NCI-H510A treated with DMSO at 0.1 percent for 48 hours (cell line): ENCODE results near the gene CLUH.
A peak's percentile ranks its signal among the peaks of the same experiment; 100 is the strongest.

ENCODE experiments used
- DNase-seq: peaks from one replicate; lab custom pipeline; 2025; lab: John Stamatoyannopoulos, UW

CLUH gene

DNA sequence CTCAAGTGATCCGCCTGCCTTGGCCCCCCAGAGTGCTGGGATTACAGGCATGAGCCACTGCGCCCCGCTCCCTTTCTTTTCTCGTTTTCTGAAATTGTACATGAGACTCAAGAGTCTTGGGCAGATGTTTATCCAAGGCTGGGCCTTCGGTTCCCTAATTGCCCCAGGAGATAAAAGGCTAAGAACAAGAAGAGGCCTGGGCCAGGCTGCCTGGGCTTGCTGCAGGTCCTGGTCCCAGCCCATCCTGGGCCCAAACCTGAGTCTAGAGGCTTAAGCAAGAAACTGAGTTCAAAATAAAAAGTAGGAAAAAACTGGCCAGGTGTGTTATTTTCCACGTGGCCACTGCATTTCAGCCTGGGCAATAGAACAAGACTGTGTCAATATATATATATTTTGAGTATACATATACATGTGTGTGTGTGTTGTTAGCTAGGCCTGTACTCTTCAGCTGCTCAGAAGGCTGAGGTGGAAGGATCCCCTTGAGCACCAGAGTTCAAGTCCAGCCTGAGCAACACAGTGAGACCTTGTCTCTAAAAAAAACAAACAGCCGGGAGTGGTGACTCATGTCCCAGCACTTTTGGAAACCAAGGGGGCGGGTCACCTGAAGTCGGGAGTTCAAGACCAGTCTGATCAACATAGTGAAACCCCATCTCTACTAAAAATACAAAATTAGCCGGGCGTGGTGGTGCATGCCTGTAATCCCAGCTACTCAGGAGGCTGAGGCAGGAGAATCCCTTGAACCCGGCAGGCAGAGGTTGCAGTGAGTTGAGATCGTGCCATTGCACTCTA lies 6.8 kb upstream of the CLUH start:
- no peak for DNase-seq

DNA sequence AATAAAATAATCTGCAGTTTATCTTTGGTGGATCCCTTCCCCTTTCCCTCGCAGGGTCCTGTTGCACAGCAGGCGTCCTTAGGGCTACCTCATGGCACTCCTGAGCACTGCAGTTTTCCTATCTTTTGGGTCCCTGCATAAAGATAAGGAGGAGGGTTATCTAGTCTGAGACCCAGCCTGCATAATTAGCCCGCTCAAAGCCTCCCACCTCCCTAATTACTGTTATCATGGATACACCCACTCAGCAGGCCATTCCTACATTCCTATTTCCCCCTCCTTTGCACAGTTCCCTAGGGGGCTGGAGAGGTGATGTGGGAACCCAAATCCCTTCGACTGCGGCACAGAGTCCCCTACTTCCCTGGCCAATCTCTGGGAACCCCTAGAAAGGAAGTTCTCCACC lies 5.1 kb upstream of the CLUH start:
- no peak for DNase-seq

DNA sequence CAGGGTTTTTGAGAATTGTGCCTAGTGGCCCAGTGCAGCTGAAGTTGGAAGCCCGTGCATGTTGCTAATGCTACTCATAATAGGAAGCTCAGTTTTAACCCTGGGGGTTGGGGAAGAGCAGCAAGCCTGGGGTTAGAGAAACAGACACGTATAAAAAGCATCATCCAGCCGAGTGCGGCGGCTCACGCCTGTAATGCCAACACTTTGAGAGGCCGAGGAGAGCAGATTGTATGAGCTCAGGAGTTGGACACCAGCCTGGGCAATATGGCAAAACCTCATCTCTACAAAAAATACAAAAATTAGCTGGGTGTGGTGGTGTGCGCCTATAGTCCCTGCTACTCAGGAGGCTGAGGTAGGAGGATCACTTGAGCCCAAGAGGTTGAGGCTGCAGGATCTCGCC lies 2.3 kb upstream of the CLUH start:
- DNase-seq, result no peak

DNA sequence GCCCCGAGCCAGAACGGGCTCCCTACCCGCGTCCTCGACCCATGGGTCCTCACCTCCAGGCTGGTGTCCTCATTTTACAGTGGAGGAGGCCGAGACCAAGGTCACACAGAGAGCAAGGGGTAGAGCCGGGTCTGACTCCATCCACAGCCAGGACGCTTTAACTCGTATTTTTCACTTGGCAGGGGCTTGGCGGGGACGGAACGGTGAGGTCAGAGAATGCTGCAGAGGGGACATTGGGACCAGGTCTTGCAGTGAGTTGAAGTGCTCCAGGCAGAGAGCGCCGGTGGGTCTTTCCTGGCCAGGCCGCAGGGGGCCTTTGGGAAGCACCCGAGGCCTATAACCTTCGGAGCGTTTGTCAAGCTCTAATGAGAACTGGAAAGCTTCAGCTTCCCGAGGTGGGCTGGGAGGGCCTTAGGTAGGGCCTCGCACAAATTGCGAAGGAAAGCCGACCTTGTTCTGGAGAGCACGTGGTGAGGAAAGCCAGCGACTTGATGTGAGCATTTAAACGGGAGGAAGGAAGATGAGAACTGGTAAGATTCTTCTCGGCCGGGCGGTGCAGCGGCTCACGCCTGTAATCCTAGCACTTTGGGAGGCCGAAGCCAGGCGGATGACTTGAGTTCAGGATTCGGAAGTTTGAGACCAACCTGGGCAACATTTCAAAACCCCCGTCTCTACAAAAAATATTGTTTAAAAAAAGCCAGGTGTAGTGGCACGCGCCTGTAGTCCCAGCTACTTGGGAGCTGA lies 908 bp upstream of the CLUH start:
- no peak for DNase-seq

DNA sequence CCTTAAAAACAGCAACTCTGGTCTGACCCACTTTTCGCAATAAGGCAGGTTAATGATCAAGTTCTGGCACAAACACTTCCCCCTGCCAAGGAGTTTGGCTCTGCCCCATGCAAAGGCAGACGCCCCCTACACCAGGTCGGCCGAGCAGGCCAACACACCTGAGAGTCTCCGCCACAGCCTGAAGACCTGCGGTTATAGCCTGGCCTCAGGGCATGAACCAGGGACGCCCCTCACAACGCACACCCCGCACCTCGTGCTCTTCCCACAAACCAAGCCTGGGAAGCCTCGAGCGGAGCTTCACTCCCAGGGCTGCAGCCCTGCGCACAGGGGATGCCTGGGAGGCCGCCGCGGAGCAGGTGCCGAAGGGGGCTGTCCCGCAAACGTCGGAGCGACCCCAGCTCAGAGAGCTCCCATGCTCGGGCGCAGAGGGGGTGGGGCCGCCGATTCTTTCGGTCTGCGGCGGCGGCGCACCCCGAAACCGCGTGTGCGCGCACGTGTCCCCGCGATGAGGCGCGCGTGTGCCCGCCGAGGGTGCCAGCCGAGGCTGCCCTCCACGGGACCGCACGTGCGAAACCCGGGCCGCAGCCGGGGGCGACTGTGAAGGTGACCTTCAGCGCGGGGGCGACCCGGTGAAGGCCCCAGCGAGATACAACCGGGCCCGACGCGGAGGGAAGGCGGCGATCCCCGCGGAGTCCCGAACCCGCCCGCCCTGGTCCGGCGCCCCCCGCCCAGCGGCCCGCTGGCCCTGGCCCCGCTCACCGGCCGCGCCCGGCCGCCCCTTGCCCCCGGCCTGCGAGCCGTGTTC lies 559 bp downstream of the CLUH start:
- DNase-seq, result no peak

DNA sequence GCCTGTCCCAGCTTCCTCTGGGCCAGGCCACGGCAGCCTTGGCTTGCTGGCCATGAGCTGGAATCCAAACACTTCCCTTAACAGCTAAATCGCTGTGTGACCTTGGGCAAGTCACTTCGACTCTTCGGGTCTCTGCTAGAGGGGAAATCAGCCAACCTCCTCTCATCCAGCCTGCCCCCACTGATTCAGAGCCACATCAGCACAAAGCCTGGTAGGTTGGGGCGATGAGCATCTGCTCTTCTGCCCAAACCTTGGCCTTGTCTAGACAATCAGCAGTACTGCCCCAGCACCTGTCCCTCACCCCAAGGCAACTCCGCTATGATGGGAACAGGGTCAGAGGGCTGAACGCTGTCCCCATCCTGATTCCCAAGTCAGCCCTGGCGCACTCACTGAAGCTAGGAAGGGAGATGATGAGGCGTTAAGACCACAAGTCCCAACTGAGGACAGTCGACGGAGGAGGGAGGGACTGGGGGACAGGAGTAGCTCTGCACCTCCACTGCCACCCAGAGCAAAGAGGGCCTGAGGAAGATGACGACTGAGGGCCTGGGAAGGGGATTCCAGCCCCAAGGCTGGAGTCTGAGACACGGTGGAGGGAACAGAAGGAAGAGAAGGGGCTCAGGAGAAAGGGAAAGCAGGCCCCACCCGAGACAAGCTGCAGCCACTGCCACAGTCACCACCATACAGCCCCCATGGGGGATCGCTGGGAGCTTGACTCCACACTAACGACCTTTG lies 1.3 kb downstream of the CLUH start:
- no peak for DNase-seq

DNA sequence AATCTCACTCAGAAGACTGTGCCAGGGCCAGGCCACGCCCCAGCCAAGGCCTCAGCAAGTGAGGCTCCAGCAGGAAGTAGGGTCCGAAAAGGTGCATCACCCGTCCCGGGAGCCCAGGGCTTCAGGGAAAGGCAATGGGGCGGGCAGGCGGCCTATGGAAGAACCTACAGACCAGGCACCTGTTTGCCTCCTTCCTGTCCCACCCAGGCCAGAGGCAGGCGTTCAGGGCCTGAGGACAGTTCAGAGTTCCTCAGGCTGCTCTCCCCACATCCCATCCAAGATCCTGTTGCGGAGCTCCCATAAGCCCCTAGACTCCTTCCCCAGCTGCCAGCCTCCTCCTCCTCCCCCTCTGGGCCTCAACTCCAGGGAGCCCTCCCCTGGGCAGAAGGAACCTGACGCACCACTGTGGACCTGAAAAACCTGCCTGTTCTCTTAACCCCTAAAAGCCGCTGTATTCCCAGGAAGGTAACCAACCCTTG lies 2.3 kb downstream of the CLUH start:
- no peak for DNase-seq

DNA sequence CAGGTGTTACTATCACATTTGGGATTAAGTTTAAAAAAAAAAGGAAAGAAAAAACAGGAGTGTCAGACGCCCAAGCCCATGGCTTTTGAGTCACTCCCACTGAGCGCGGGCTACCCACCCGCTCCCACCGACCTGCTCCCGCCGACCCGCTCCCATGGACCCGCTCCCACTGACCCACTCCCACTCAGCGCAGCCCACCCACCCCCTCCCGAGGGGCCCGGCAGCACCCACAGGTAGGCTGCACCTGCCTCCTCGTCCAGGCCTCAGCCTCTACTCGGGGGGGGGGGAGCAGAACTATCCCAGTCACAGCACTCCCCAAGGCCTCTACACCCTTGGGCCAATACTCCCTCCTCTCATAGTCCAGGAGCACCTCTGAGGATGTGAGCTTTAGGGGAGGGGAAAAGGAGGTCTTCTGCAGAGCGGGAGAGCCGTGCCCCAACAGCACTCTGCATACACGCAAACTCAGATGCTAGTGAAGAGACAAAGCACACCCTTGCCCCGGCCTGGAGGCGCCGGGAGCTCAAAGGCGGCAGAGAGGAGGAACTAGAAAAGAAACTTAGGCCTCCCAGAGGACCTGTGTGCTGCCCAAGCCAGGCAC lies 2.9 kb downstream of the CLUH start:
- no peak for DNase-seq

DNA sequence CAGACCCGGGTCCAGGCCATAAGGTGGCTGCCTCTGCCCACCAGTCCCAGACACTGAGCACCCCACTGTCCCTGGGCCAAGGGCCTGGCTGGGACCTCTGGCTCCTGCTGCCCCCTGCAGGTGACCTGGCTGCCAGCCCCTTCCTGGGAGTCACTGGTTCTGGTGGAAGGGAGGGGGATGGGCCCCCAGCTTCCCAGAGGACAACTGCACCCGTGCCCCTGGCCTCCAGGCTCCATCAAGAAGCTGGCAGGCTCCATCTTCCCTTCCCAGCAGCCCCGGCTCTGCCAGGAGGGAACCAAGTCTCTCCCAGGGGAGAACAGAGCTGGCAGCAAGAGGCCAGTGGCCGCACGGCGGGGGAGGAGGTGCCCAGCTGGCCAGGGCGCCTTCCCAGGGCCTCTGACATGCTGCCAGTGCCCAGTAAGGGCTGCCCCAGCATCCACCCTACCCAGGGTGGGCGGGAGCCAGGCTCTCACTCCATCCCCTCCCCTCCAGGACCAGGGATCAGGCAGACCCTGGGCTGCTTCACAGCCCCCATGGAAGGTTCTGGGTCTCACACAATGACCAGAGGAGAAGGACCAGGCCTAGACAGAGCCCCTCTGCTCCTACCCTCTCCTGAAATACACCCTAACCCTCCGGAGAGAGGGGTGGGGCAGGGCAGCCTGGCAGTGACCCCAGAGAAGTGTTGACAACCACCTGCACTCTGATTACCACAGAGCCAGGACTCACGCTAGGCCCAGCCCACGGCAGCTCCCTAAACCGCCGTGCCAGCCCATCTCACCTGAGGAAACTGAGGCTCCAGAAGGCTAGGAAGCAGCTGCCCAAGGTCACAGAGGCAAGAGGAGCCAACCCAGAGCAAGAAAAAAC lies 3.6 kb downstream of the CLUH start:
- no peak for DNase-seq

DNA sequence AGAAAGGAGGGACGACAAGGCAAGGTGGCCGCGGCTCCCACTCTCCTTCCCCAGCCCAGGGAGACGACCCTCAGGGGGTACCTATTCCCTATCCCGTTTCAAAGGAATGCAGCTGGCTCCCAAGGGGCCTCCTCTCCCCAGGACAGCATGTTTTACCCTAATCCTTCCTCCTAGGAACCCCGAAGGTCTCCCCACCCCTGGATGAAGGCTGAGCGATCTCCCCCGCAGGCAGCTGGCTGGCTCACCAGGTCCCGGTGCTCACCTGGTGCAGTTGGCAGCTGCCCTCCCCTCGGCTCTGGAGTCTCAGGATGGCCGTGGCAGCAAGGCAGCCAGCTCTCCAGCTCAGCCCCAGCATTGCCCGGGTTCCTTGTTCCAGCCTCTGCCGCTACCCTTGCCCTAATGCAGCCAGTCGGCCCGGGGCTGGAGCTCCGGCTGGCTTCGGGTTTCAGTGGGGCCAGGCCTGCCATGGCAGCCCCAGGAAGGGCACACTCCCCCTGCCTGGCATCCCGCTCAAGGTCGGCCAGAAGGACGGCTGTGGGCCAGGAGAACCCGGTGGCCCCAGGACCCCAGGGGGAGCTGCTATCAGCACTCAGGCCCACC lies 4.6 kb downstream of the CLUH start:
- DNase-seq, result no peak

DNA sequence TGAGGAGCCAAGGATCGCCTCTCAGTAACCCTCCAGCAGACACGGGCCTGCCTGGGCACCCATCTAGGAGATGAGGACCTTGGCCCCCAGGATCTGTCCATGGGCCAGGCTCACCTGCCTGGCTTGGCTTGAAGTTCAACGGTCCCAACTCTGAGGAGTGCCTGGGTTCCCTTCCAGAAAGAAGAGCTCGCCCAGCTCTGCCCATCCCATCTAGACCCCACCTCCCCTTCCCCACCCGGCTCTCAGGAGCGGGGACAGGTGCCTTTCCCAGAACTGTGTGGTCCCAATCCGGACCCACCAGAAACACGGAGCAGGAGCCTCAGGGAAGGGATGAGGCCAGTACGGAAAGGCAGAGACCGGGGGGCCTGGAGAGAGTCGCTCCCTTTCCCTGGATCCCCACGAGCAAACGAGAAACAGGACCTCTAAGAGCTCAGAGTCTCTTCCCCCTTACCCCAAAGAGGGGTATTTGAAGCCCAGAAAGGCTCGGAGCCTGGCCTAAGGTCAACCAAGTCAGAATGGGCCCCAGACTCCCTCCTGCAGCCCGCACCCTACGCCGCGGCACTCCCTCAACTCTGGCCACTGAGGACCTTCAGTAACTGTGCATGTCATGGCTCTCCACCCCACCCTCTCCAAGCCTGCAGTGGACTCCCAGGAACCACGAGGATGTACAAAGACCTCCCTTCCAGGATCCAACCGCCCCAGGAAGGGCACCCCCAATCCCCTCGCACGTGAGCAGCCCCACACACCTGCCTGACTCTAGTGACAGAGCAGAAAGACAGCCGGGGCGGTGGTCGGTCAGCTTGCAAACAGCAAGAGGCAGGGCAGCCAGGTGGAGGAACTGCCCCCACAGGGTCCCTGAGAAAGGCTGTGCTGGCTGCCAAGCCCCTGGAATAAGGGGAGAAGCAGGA lies 5.4 kb downstream of the CLUH start:
- DNase-seq, result no peak

DNA sequence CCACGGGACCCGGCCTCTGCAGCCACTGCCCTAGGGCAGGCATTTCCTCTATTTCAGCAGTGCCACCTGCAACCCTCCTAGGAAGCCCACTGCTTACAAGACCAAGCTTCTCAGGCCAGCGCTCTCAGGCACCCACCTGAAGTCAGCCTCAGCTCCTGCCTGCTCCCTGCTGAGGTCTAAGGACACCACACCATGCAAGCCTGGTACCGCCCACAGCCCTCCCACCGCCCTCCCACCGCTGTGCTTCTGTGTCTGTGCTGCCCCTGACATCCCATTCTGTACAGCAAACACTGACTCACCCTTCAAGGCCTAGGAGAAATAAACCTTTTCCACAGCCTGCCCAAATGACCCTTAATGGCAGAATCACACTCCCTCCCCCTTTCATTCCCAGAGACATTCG lies 6.3 kb downstream of the CLUH start:
- no peak for DNase-seq

DNA sequence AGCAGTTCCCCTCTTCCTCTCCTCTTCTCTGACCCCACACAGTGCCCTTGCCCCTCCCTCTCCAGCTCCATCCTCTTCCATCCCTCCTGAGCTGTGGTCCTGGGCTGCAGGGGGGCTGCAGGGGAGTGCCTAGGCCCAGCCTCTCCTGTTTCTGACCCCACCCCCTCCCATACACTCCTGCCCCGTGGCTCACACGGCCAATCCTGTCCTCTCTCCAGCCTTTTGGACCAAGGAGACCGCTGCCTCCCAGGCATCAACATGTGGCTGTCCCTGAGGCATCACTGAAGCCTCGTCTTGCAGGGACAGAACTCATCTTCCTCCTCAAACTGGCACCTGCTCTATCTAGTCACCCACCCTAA lies 6.7 kb downstream of the CLUH start:
- DNase-seq, result no peak

DNA sequence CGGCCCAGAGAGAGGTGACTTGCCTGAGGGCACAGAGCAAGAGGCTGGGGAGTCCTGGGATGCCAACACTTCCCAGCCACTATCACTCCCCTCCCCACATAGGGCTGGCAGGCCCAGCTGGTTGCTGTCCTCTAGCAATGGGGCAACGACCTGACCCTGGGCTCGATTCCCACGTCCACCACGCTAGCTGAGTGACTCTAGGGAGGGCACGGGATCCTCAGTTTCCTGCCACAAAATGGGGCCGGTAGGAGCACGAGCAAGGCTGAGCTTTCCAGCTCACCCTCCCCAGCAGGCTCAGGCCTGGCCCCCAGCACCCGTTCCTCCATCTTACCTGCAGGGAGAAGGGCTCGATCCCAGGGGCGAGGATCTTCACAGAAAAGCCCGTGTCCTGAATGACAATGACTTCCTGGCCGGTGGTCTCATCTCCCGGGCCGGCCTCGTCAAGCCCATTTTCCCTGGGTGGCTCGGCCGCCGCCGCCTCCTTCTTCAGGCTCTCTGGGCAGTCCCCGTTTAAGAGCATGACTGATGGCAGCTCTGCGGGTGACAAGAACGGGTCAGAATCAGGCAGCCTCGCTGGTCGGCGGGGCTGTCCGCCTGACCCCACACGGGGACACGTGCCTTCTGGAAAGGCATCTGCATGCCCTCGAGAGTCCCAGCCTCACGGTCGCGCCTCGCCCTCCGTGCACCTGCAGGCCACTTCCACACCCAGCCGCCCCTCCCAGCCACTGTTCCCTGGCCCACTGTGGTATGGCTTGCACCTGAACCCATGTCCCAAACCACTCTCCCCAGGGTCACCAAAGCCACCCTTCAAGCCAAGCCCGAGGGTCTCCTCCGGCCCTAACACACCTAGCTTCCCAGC lies 7.3 kb downstream of the CLUH start:
- no peak for DNase-seq

DNA sequence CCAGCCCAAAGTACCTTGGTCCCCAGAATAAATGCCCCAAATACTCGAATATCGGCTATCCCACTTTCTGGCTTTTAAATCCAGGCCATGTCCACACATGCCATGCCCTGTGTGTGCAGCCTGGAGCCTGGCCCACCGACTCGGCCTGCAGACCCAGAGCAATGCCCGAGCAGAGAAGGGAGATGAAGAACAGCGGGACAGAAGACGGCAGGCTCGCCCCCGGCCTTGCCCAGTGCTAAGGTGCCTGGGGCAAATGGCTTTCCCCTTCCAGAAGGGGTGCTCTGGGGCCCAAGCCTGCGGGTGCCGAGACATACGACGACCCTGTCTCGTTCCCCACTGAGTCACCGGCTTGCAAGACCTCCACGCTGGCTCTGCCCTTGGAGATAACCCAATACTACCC lies 8.0 kb downstream of the CLUH start:
- no peak for DNase-seq

DNA sequence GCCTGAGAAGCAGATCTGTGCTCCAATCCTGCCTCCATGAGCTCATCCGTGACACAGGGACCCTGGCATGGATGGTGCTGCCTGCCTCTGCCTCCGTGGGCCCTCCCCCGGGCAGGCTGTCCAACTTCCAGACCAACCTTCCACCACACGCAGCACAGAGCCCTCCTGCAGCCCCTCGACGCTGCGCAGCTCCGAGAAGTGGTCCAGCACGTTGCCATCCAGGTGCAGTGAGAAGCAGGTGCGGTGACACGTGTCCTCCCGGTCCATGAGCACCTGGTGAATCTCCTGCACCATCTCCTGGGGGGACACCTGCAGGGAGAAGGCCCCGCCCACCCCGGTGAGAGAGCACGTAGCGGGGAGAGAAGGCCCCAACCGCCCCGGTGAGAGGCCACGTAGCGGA lies 8.4 kb downstream of the CLUH start:
- DNase-seq, result peak; percentile 30

DNA sequence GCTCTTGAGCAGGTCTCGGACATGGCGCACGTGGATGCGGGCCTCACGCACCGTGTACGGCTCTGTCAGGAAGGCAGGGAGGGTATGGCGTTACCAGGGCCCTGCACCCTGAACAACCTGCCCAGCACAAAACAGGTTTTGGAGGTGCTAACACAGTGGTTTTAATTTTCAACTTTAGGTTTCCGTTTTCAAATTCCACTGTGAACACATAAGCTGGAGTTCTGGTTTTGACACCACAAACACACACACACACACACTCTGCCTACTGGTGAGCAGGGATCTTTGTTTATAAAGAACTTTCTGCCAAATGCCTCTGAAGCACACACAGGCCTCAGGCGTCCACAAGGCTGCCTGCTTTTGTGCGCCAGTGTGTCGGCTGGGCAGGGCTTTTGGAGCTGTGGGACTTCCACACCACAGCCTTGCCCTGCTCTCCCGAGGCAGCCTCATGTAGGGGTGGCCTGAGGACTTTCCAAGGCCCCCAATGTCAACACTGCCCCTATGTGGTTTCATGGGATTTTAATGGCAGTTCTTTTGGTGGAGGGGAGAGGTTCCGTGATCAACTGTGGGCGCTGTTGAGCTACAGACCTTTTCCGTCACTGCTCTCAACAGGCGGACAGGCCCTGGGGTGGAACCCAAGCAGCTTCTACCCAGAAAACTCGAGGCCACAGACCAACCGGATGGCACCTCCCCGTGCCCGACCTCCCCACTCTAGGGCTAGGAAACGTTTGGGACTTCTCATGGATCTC lies 9.4 kb downstream of the CLUH start:
- no peak for DNase-seq
